IMR-90 (cell line): Measurements from ENCODE around the gene SCN1B.

Experiments used
- CTCF ChIP-seq: conservative IDR thresholded peaks from 2 replicates; pipeline ENCODE4 v1.5.1; 2012; ENCODE audit warnings: mild to moderate bottlenecking, low read depth, low read length, improper control_type of control experiment
- FOS ChIP-seq: fragments of 150-350 bp; IDR thresholded peaks from 2 replicates; pipeline ENCODE4 v1.6.1; 2016; ENCODE audit warnings: low read depth, low read length
- MAFK ChIP-seq: IDR thresholded peaks from 2 replicates; pipeline ENCODE4 v1.6.1; 2012; ENCODE audit warnings: low read depth, low read length, improper control_type of control experiment
- MAZ ChIP-seq: IDR thresholded peaks from 2 replicates; pipeline ENCODE4 v1.6.1; 2012; ENCODE audit warnings: low read depth, mild to moderate bottlenecking, low read length, improper control_type of control experiment, moderate library complexity, borderline replicate concordance
- MXI1 ChIP-seq: IDR thresholded peaks from 2 replicates; pipeline ENCODE4 v1.6.1; 2012; ENCODE audit warnings: low read depth, mild to moderate bottlenecking, low read length, moderate library complexity, borderline replicate concordance
- RAD21 ChIP-seq: IDR thresholded peaks from 2 replicates; pipeline ENCODE4 v1.6.1; 2012; ENCODE audit warnings: low read length, improper control_type of control experiment
- RCOR1 ChIP-seq: IDR thresholded peaks from 2 replicates; pipeline ENCODE4 v1.6.1; 2012; ENCODE audit warnings: mild to moderate bottlenecking, low read length, improper control_type of control experiment; ENCODE audit not compliant: insufficient replicate concordance

DNA sequence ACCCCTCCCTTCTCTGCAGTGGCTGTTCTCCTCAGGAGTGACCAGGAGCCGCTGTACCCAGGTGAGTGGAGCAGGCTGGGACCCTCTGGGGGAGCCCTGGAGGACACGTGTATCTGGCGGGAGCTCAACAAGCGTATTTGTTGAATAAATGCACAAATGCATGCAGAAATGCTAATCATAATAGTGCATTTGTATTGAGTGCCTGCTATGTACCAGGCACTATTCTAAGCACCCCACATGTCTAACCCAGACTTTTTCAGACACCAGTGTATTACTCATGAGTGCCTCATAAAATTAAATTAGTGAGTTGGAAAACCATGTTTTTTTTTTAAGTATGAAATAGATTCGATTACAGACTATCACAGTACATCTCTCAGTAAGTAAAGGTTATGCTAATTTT is 19.2 kb downstream of the SCN1B start:
- no peak for TF ChIP-seq RAD21
- TF ChIP-seq RCOR1 = no peak
- TF ChIP-seq MXI1 = no peak
- no peak for TF ChIP-seq CTCF
- no peak for TF ChIP-seq MAFK
- TF ChIP-seq MAZ = no peak
- no peak for TF ChIP-seq FOS
